Stimulated activated CD4-positive, alpha-beta T cell treated with anti-CD3 and anti-CD28 coated beads, Interleukin-1b, Interleukin-23, amount 100 ng/mL, for 4 hours (primary cell): Measurements from ENCODE around the gene MAD2L2.

ENCODE experiments used
- DNase-seq, 2 donors: peaks; one replicate each; pipeline ENCODE4 v3.0.0-alpha.2; 2020; ENCODE audit warnings: low read depth in 2 of 2

MAD2L2 gene

GRCh38 chr1:11653101-11653860 is 27.7 kb downstream of the MAD2L2 start:
- no peak for DNase-seq

- no peak for DNase-seq
Observed at GRCh38 chr1:11652203-11652780, 28.7 kb downstream of the MAD2L2 start.

- DNase-seq, result no peak
Observed at GRCh38 chr1:11651017-11651416, 29.9 kb downstream of the MAD2L2 start.

GRCh38 chr1:11650331-11650991 is 30.5 kb downstream of the MAD2L2 start:
- peak; percentile 53 to 65 for DNase-seq

- no peak for DNase-seq
Observed at GRCh38 chr1:11649624-11650330, 31.2 kb downstream of the MAD2L2 start.

GRCh38 chr1:11649237-11649623 is 31.7 kb downstream of the MAD2L2 start:
- DNase-seq, result no peak

GRCh38 chr1:11648732-11649158 is 32.2 kb downstream of the MAD2L2 start:
- peak in 1 of 2 donors; percentile 36 for DNase-seq

- DNase-seq, result no peak
Observed at GRCh38 chr1:11648039-11648438, 32.9 kb downstream of the MAD2L2 start.

- no peak for DNase-seq
Observed at GRCh38 chr1:11647333-11647732, 33.6 kb downstream of the MAD2L2 start.

GRCh38 chr1:11646317-11646716 is 34.6 kb downstream of the MAD2L2 start:
- DNase-seq, result no peak

- DNase-seq, result peak; percentile 76 to 81
Observed at GRCh38 chr1:11645670-11646265, 35.2 kb downstream of the MAD2L2 start.

GRCh38 chr1:11645270-11645669 is 35.7 kb downstream of the MAD2L2 start:
- DNase-seq, result no peak

GRCh38 chr1:11643782-11644181 is 37.2 kb downstream of the MAD2L2 start:
- no peak for DNase-seq

- peak; percentile 45 to 68 for DNase-seq
Observed at GRCh38 chr1:11642418-11643017, 38.4 kb downstream of the MAD2L2 start.

- DNase-seq, result no peak
Observed at GRCh38 chr1:11641776-11642305, 39.1 kb downstream of the MAD2L2 start.

- DNase-seq, result no peak
Observed at GRCh38 chr1:11640944-11641343, 40.0 kb downstream of the MAD2L2 start.

GRCh38 chr1:11640101-11640500 is 40.8 kb downstream of the MAD2L2 start:
- DNase-seq, result no peak

- no peak for DNase-seq
Observed at GRCh38 chr1:11639372-11639771, 41.6 kb downstream of the MAD2L2 start.

- DNase-seq, result no peak
Observed at GRCh38 chr1:11638121-11638520, 42.8 kb downstream of the MAD2L2 start.

- DNase-seq, result no peak
Observed at GRCh38 chr1:11634365-11635192, 46.4 kb downstream of the MAD2L2 start.
